Spleen (tissue), 11 donors: ENCODE results near the gene RTF1. TPM values are rescaled to one million over a fixed set of nuclear protein-coding genes. Genes with fewer than 3 reads are reported as not detected.

Source experiments
- DNase-seq: peaks from one replicate; pipeline ENCODE4 v3.0.0-alpha.2; 2020
- H3K27ac ChIP-seq, 8 donors: fragments of 200-600 bp; sonication (generic) in 7 of 8; 1 replicate in 4 of 8; 2 replicates in 4 of 8; pipeline versions ENCODE4 v1.5.0 to v1.8.0; 2016 to 2021; ENCODE audit warnings: inconsistent platforms in 4 of 8, mild to moderate bottlenecking in 4 of 8, moderate library complexity in 1 of 8
- H3K27me3 ChIP-seq, 7 donors: fragments of 200-600 bp; sonication (generic) in 6 of 7; replicated peaks in 1 of 7; 1 replicate in 4 of 7; 2 replicates in 3 of 7; pipeline versions ENCODE4 v1.5.0 to v1.8.0; 2016 to 2021; ENCODE audit warnings: inconsistent platforms in 3 of 7, mild to moderate bottlenecking in 1 of 7
- H3K36me3 ChIP-seq, 6 donors: fragments of 200-600 bp; sonication (generic) in 5 of 6; 1 replicate in 4 of 6; 2 replicates in 2 of 6; pipeline versions ENCODE4 v1.5.0 to v1.8.0; 2016 to 2021; ENCODE audit warnings: inconsistent platforms in 2 of 6
- H3K4me1 ChIP-seq, 6 donors: fragments of 200-600 bp; sonication (generic) in 5 of 6; 1 replicate in 3 of 6; 2 replicates in 3 of 6; pipeline versions ENCODE4 v1.5.0 to v1.8.0; 2016 to 2021; ENCODE audit warnings: inconsistent platforms in 3 of 6
- H3K4me3 ChIP-seq, 8 donors: fragments of 200-600 bp; sonication (generic) in 7 of 8; 1 replicate in 4 of 8; 2 replicates in 4 of 8; pipeline versions ENCODE4 v1.5.0 to v1.8.0; 2016 to 2021; ENCODE audit warnings: inconsistent platforms in 4 of 8, mild to moderate bottlenecking in 4 of 8, moderate library complexity in 2 of 8
- H3K9me3 ChIP-seq, 8 donors: fragments of 200-600 bp; sonication (generic) in 7 of 8; 1 replicate in 4 of 8; 2 replicates in 4 of 8; pipeline versions ENCODE4 v1.5.0 to v1.8.0; 2016 to 2021; ENCODE audit warnings: inconsistent platforms in 4 of 8
- CTCF ChIP-seq, 11 experiments: fragments of 200-600 bp in 7 of 11; fragments of 450-650 bp in 4 of 11; sonication (generic) in 4 of 11; IDR thresholded peaks in 8 of 11; conservative IDR thresholded peaks in 3 of 11; 1 replicate in 7 of 11; 2 replicates in 4 of 11; pipeline versions ENCODE4 v1.4.0 to v1.8.0; 2016 to 2021; ENCODE audit warnings: antibody characterized with exemption in 11 of 11, inconsistent platforms in 4 of 11, mild to moderate bottlenecking in 1 of 11
- POLR2A ChIP-seq, 3 donors: fragments of 450-650 bp; IDR thresholded peaks; one replicate each; pipeline ENCODE4 v1.5.1; 2017; ENCODE audit warnings: antibody characterized with exemption in 3 of 3, mild to moderate bottlenecking in 1 of 3
- POLR2AphosphoS5 ChIP-seq, 3 donors: sonication (generic); formaldehyde crosslinking; IDR thresholded peaks; one replicate each; pipeline ENCODE4 v1.5.1; 2017; ENCODE audit warnings: antibody characterized with exemption in 3 of 3
- WGBS, 5 donors: extraction: QIAGEN DNeasy Blood & Tissue Kit in 3 of 5; methylation state at CpG; one replicate each; pipeline versions ENCODE4 v1.1.5 to v1.1.7; 2013 to 2018; 5-methylcytosine and 5-hydroxymethylcytosine counted together
- intact Hi-C: fragments of 100-400 bp; cut with DNase I; formaldehyde crosslinking; loops from one replicate; pipeline ENCODE4 v1.15.0; 2023; ENCODE audit warnings: low total_unique reads
- polyA plus RNA-seq, 3 donors: library from polyadenylated mRNA; stranded (reverse); fragments of 200-250 nt; gene quantifications; one replicate each; pipeline ENCODE4 v1.2.1, GENCODE V29; 2013
- total RNA-seq, 7 donors: library from RNA; depleted of rRNA in 3 of 7; stranded (reverse); fragments of >200 nt in 3 of 7; fragmentation: NEBNext Ultra II Directional in 4 of 7; extraction: Animal tissue kit (Norgen Biotek cat#: 25700) in 4 of 7; gene quantifications; one replicate each; pipeline versions ENCODE4 v1.1.0 to v1.2.1, GENCODE V29; 2016 to 2021
- donor health status: healthy with polysubstance abuse.
- donor health status: DM: no; HTN: no; CAD: no; lungs with moderate emphysema.
- donor health status: DM: no; HTN: no; CAD: no.
- donor health status: Bipolar disorder and iron deficiency.
- donor health status: healthy.
- donor health status: DM: no; HTN: no; CAD: no.
- donor health status: DM: yes; HTN: yes; CAD: no.

Gene RTF1
- total and polyA plus RNA-seq, 10 donors: 14.2 to 71.3 (median 32.0) TPM

- Histone ChIP-seq H3K9me3 (no peaks in the 10 kb centered on the region), H3K27ac (peak overlapping the region in 1 of 8 donors; percentile 0), H3K27me3 (no peaks in the 10 kb centered on the region), H3K36me3 (peaks cover 0 to 65% (median 43%) of the 10 kb centered on the region in 6 donors), H3K4me3 (no peak overlapping the region), H3K4me1 (peaks cover 0 to 15% (median 12%) of the 10 kb centered on the region in 6 donors)
- 93 to 98% (median 95%) methylated on average over 9 of the region's 9 CpGs for WGBS, 5 donors
- DNase-seq: no peak
- intact Hi-C loops: no loop called here
- TF ChIP-seq CTCF (IDR thresholded peaks at IDR 0.05 in 8 of 11, conservative IDR thresholded peaks at IDR 0.05 in 3 of 11) (no peak), POLR2AphosphoS5 (IDR thresholded peaks at IDR 0.05) (no peak), POLR2A (IDR thresholded peaks at IDR 0.05) (no peak)
Observed at GRCh38 chr15:41482110-41482877, 65.4 kb downstream of the RTF1 start.

GRCh38 chr15:41483115-41483514, 66.2 kb downstream of the RTF1 start:
- Histone ChIP-seq H3K27me3 (no peaks in the 10 kb centered on the region), H3K9me3 (no peaks in the 10 kb centered on the region), H3K36me3 (peaks cover 0 to 57% (median 35%) of the 10 kb centered on the region in 6 donors), H3K4me1 (peaks cover 0 to 15% (median 13%) of the 10 kb centered on the region in 6 donors), H3K27ac (peak overlapping the region in 4 of 8 donors; percentile 0 to 58 (median 32)), H3K4me3 (no peak overlapping the region)
- DNase-seq: no peak
- TF ChIP-seq POLR2AphosphoS5 (IDR thresholded peaks at IDR 0.05) (no peak), CTCF (IDR thresholded peaks at IDR 0.05 in 8 of 11, conservative IDR thresholded peaks at IDR 0.05 in 3 of 11) (no peak), POLR2A (IDR thresholded peaks at IDR 0.05) (no peak)
- intact Hi-C loops: no loop called here

GRCh38 chr15:41483519-41483918, 66.6 kb downstream of the RTF1 start:
- H3K4me3 ChIP-seq: no peak overlapping the region
- 68 to 88% (median 74%) methylated on average over 2 of the region's 2 CpGs for WGBS, 5 donors
- H3K27ac ChIP-seq: peak overlapping the region in 4 of 8 donors; percentile 0 to 58 (median 32)
- H3K27me3 ChIP-seq: no peaks in the 10 kb centered on the region
- no peak for TF ChIP-seq POLR2A (IDR thresholded peaks at IDR 0.05)
- TF ChIP-seq CTCF (IDR thresholded peaks at IDR 0.05 in 8 of 11, conservative IDR thresholded peaks at IDR 0.05 in 3 of 11): no peak
- no peak for TF ChIP-seq POLR2AphosphoS5 (IDR thresholded peaks at IDR 0.05)
- no peak for DNase-seq
- H3K9me3 ChIP-seq: no peaks in the 10 kb centered on the region
- intact Hi-C loops: no loop called here
- peaks cover 0 to 53% (median 33%) of the 10 kb centered on the region in 6 donors for H3K36me3 ChIP-seq
- H3K4me1 ChIP-seq: peaks cover 0 to 15% (median 13%) of the 10 kb centered on the region in 6 donors

GRCh38 chr15:41484937-41485625, 68.2 kb downstream of the RTF1 start:
- WGBS, 5 donors: 80 to 84% (median 82%) methylated on average over 11 of the region's 11 CpGs
- Histone ChIP-seq H3K4me1 (peaks cover 0 to 15% (median 13%) of the 10 kb centered on the region in 6 donors), H3K27ac (no peak overlapping the region), H3K9me3 (no peaks in the 10 kb centered on the region), H3K36me3 (peaks cover 0 to 37% (median 17%) of the 10 kb centered on the region in 6 donors), H3K27me3 (peaks cover 0 to 7% (median 0%) of the 10 kb centered on the region in 7 donors), H3K4me3 (no peak overlapping the region)
- intact Hi-C loops: no loop called here
- DNase-seq: no peak
- no peak for TF ChIP-seq POLR2A (IDR thresholded peaks at IDR 0.05)
- TF ChIP-seq POLR2AphosphoS5 (IDR thresholded peaks at IDR 0.05): peak in 1 of 3 donors; percentile 23
- TF ChIP-seq CTCF (IDR thresholded peaks at IDR 0.05 in 8 of 11, conservative IDR thresholded peaks at IDR 0.05 in 3 of 11): no peak
